Smooth muscle cell (in vitro differentiated cells): ENCODE results near the gene MS4A2. TPM values are rescaled to one million over a fixed set of nuclear protein-coding genes. Genes with fewer than 3 reads are reported as not detected.
"Not testable (repeated sequence)": the region's sequence is repeated elsewhere in the genome, so short reads cannot be mapped to it uniquely, and the experiment has no call there.

ENCODE experiments used
- DNase-seq: peaks from one replicate; lab custom pipeline; 2025; ENCODE audit not compliant: unreplicated experiment; lab: John Stamatoyannopoulos, UW
- H2AFZ ChIP-seq: fragments of 200-600 bp; sonication (generic); 2 replicates; pipeline ENCODE4 v1.6.0; 2016; ENCODE audit warnings: antibody characterized with exemption, low read depth, mild to moderate bottlenecking
- H3F3A ChIP-seq: fragments of 200-600 bp; sonication (generic); 2 replicates; pipeline ENCODE4 v1.6.0; 2017; ENCODE audit warnings: antibody characterized with exemption, low read depth
- H3K27ac ChIP-seq: fragments of 200-600 bp; sonication (generic); 2 replicates; pipeline ENCODE4 v1.5.1; 2016; ENCODE audit warnings: low read depth, mild to moderate bottlenecking
- H3K27me3 ChIP-seq: fragments of 200-600 bp; sonication (generic); 2 replicates; pipeline ENCODE4 v1.6.1; 2016; ENCODE audit warnings: low read depth, mild to moderate bottlenecking
- H3K36me3 ChIP-seq: fragments of 200-600 bp; sonication (generic); 2 replicates; pipeline ENCODE4 v1.5.1; 2016; ENCODE audit warnings: low read depth
- H3K4me1 ChIP-seq: fragments of 200-600 bp; sonication (generic); 2 replicates; pipeline ENCODE4 v1.5.1; 2016; ENCODE audit warnings: low read depth
- H3K4me2 ChIP-seq: fragments of 200-600 bp; sonication (generic); 2 replicates; pipeline ENCODE4 v1.6.0; 2016; ENCODE audit warnings: mild to moderate bottlenecking
- H3K4me3 ChIP-seq: fragments of 200-600 bp; sonication (generic); 2 replicates; pipeline ENCODE4 v1.5.1; 2016; ENCODE audit warnings: mild to moderate bottlenecking
- H3K79me2 ChIP-seq: fragments of 200-600 bp; sonication (generic); 2 replicates; pipeline ENCODE4 v1.6.0; 2016; ENCODE audit warnings: low read depth, mild to moderate bottlenecking
- H3K9ac ChIP-seq: fragments of 200-600 bp; sonication (generic); 2 replicates; pipeline ENCODE4 v1.6.0; 2016; ENCODE audit warnings: low read depth
- H3K9me3 ChIP-seq: fragments of 200-600 bp; sonication (generic); replicated peaks from 2 replicates; pipeline ENCODE4 v1.5.1; 2016; ENCODE audit warnings: low read depth
- H4K20me1 ChIP-seq: fragments of 200-600 bp; sonication (generic); 2 replicates; pipeline ENCODE4 v1.6.0; 2016; ENCODE audit warnings: low read depth
- CTCF ChIP-seq: fragments of 200-600 bp; sonication (generic); IDR thresholded peaks from 2 replicates; pipeline ENCODE4 v1.5.1; 2017; ENCODE audit warnings: borderline replicate concordance, mild to moderate bottlenecking, antibody characterized with exemption; ENCODE audit not compliant: insufficient read depth, poor library complexity, severe bottlenecking
- WGBS: methylation state at CpG from one replicate; pipeline ENCODE4 v1.1.7; 2016; ENCODE audit warnings: low lambda C conversion rate; 5-methylcytosine and 5-hydroxymethylcytosine counted together
- polyA plus RNA-seq: library from polyadenylated mRNA; unstranded; fragments of >200 nt; fragmentation: Nextera tagmentation; extraction: Ambion mirVana; gene quantifications from 2 replicates; pipeline ENCODE4 v1.2.1, GENCODE V29; 2016
- total RNA-seq: library from RNA; depleted of rRNA; stranded (reverse); fragments of >200 nt; gene quantifications from 2 replicates; pipeline ENCODE4 v1.2.3, GENCODE V29; 2014

The MS4A2 gene
- total and polyA plus RNA-seq, 2 experiments from 2014 or later: not detected

- Histone ChIP-seq H4K20me1 (no peaks in the 10 kb centered on the region), H3K27ac (no peak overlapping the region), H2AFZ (no peak overlapping the region), H3K4me1 (no peaks in the 10 kb centered on the region), H3K36me3 (no peaks in the 10 kb centered on the region), H3K4me3 (no peak overlapping the region), H3K27me3 (no peaks in the 10 kb centered on the region), H3F3A (no peaks in the 10 kb centered on the region), H3K4me2 (no peak overlapping the region), H3K9me3 (no peaks in the 10 kb centered on the region), H3K9ac (no peak overlapping the region), H3K79me2 (no peaks in the 10 kb centered on the region)
- no peak for TF ChIP-seq CTCF
- no peak for DNase-seq
- 76% methylated on average over 1 of the region's 1 CpG for WGBS
Measured at GRCh38 chr11:60065801-60066200, 22.7 kb upstream of the MS4A2 start.

GRCh38 chr11:60069450-60069849, 19.0 kb upstream of the MS4A2 start:
- no peak overlapping the region for H3K27ac ChIP-seq
- H3K9me3 ChIP-seq: no peaks in the 10 kb centered on the region
- no peak for DNase-seq
- H3K27me3 ChIP-seq: no peaks in the 10 kb centered on the region
- H4K20me1 ChIP-seq: no peaks in the 10 kb centered on the region
- TF ChIP-seq CTCF: no peak
- H3K9ac ChIP-seq: no peak overlapping the region
- H3K4me3 ChIP-seq: no peak overlapping the region
- no peaks in the 10 kb centered on the region for H3F3A ChIP-seq
- no peaks in the 10 kb centered on the region for H3K79me2 ChIP-seq
- H2AFZ ChIP-seq: no peak overlapping the region
- WGBS: 65% methylated on average over 2 of the region's 2 CpGs
- H3K4me1 ChIP-seq: no peaks in the 10 kb centered on the region
- H3K36me3 ChIP-seq: no peaks in the 10 kb centered on the region
- no peak overlapping the region for H3K4me2 ChIP-seq

- H3F3A ChIP-seq, H3K27me3 ChIP-seq, H3K4me2 ChIP-seq, H3K79me2 ChIP-seq, H2AFZ ChIP-seq, H3K9me3 ChIP-seq, H4K20me1 ChIP-seq, H3K27ac ChIP-seq, H3K9ac ChIP-seq, H3K4me1 ChIP-seq, H3K36me3 ChIP-seq, H3K4me3 ChIP-seq, DNase-seq: not testable (repeated sequence)
- 81% methylated on average over 6 of the region's 6 CpGs for WGBS
Measured at GRCh38 chr11:60071644-60072043, 16.8 kb upstream of the MS4A2 start.

GRCh38 chr11:60077216-60077817, 11.1 kb upstream of the MS4A2 start:
- no peaks in the 10 kb centered on the region for H3K9me3 ChIP-seq
- H3F3A ChIP-seq: no peaks in the 10 kb centered on the region
- no peak overlapping the region for H3K4me2 ChIP-seq
- TF ChIP-seq CTCF: no peak
- WGBS: 81% methylated on average over 15 of the region's 15 CpGs
- no peaks in the 10 kb centered on the region for H3K4me1 ChIP-seq
- H3K9ac ChIP-seq: no peak overlapping the region
- no peaks in the 10 kb centered on the region for H3K27me3 ChIP-seq
- no peak overlapping the region for H3K27ac ChIP-seq
- no peaks in the 10 kb centered on the region for H3K79me2 ChIP-seq
- no peaks in the 10 kb centered on the region for H4K20me1 ChIP-seq
- DNase-seq: no peak
- no peak overlapping the region for H3K4me3 ChIP-seq
- no peaks in the 10 kb centered on the region for H3K36me3 ChIP-seq
- H2AFZ ChIP-seq: no peak overlapping the region
